Activated T-cell treated with anti-CD3 and anti-CD28 coated beads for 4 hours (primary cell): Measurements from ENCODE around the gene HMX1.

Source experiments
- DNase-seq: peaks from one replicate; pipeline ENCODE4 v3.0.0-alpha.2; 2020

Gene HMX1

DNA sequence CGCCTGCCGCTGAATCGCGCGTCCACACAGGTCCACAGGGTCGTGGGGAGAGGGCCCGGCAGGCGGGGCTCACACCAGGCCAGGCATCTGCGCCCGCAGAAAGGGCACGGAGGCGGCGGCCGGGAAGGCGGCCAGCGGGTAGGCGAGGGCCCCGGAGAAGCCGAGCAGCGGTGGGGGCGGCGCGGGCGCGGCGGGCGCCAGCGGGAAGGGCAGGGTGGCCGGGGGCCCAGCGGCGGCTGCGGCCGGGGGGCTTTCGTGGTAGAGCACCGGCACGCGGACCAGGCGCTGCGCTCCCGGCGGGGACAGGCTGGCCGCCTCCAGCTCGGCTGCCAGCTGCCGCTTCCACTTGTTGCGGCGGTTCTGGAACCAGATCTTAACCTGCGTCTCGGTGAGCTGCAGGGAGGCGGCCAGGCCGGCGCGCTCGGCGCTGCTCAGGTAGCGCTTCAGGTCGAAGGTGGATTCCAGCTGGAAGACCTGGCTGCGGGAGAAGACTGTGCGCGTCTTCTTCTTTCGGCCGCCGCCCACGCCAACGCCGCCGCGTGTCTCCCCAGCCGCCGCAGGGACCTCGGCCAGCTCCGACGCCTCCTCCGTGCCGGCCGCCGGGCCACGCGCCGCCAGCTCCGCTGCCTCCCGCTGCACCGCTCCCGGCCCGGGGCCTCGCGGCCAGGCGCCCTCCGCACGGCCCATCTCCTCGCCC, 3.9 kb downstream of the HMX1 start:
- DNase-seq, result no peak

DNA sequence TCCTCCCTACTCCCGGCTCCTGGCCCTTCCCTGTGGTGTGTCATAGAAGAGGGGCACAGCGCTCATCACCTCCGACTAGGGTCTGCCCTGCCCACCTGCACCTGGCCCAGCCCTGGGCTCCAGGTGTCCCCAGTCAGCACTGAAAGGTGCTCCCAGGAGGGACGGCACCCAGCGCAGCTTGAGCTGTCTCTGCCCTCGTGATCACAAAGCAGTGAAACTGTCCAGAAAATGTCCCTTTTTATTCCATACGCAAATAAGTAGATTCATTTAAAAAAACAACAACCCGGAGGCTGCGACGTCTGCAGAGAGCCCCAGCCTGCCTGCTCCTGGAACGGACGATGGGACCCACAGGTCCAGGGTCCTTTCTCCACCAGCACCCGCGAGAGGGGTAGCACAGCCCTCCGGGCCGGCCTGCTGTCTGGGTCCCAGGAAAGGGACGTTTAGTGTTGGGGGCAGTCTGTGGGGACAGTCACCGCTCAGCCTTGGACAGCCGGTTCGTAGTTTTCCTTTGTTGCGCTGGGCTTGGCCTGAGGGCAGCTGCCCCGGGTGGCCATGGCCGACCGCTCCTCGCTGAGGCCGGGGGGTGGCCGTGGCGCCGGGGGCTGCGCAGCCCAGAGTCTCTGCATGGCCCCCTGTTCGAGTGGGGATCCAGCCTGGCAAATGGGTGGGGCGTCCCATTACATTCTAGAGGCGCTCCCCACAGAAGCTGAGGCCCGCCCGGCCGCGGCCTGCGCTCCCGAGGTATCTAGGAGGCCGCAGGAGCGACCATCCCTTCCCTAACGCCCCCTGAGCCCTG, 4.6 kb downstream of the HMX1 start:
- DNase-seq, result no peak

DNA sequence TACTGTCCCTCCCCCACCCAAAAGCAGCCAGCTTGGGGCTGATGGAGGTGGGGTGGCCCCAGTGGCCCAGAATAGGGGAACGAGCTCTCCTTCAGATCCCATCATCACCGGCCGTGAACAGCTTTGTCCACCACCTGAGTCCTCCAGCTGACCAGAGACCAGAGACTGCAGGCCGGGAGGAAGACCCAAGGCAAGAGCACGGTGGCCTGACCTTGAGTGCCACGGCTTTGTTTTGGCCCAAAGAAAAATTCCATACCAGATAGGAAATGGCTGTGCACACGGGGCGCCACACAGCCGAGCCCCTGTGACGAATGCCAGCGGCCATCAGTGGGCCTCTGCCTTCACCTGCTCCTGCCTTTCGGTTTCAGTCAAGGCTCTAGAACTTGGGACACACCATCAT, 5.2 kb downstream of the HMX1 start:
- DNase-seq, result no peak

DNA sequence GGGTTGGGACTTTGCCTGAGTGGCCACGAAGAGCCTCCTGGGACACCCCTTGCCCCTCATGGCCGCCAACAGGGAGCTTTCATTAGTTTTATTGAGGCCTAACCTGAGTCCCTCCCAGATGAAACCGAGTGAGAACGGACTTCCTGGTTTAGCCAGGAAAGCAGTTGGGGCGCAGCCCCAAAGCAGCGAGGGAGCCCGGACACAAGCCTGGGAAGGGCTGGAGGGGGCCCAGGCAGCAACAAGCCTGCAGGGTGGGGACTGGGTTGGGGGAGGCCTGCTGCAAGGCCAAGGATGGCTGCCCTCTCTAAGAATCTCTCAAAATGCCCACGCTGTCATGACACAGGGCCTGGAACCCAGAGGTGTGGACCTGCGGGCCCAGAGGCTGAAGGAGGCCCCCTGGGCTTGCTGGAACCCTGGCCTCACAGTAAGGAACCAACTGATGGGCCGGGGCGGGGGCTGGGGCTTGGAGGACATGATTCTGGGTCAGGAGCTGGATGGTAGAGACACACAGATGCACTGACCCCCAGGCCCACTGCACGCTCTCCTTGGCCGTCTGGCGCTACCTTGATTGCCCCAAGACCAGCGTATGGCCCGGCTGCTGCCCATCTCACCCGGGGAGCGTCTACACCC, 5.8 kb downstream of the HMX1 start:
- no peak for DNase-seq

DNA sequence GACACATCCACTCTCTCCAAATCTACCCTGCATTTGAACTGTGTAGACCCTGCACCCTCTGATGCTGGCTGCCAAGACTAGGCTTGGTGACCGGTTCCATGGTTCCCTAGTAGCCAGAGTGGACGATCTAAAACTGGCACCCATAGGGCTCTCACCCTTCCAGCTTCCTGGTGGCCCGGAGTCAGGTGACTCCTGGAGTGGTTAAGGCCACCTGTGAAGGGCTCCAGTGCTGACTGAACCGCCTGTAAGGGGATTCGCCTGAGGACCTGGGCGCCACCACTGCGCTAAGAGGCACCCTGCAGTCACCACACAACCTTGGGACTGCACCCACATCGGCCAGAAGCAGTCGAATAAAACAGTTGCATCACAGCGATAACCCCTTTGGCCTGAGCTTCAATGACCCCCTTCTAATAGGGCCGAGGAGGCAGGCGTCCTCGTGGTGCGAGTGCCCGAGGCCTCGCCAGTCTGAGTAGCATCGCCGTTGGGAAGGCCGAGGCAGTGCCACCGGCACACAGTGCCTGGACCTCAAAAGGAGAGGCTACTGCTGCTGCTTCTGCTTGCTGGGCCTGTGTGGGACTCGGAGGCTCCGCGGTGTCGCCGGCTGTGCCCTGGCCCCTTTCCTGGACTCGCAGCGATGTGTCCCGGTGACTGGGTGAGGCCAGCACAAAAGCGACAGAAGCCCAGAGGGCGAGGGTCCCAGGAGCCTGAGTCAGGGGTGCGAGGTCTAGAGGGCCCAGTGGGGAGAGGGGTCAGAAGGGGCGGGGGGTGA, 6.5 kb downstream of the HMX1 start:
- no peak for DNase-seq

DNA sequence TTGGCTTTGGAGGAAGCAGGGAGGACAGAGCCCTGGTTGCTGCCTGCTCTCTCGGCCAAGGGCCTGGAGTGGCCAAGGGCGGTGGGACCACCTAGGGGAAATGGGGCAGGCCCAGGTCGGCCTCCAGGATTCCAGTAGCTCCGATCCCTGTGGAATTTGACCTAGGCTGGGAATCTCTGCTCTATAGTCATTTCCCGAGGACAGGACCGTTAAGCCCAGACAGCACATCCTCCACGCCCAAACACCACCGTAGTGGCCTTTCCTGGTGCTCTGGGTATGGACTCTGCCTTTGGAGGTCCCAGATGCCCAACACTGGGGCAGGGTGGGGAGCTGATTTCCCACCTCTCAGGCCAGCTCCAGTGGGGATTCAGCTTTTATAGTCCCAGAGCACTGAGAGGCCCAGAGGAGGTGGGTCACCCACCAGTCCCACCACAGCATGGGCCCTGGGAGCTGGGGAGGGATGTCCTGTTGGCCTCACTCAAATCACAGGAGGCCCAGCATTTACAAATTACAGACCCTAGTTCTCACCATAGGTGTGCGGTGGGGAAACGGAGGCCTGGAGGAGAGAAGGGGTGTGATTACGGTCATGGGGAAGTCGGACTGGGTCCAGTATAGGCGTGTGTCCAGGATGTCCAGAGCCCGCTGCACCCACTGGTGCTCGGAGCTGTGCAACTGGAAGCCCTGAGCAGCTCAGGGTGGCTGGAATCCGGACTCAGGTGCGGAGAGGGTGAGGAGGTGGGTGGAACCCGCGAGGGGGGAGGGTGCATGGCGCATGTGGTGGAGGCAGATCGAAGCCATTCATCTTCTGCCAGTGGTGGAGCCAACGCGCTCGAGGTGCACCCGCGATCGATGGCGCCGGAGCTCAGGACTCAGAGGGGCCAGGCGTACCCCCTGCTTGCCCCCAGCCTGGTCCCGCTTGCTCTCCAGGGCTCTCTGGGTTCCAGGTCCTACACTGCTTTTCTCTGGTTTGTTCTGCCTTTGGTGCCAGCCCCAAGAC, 7.7 kb downstream of the HMX1 start:
- no peak for DNase-seq

DNA sequence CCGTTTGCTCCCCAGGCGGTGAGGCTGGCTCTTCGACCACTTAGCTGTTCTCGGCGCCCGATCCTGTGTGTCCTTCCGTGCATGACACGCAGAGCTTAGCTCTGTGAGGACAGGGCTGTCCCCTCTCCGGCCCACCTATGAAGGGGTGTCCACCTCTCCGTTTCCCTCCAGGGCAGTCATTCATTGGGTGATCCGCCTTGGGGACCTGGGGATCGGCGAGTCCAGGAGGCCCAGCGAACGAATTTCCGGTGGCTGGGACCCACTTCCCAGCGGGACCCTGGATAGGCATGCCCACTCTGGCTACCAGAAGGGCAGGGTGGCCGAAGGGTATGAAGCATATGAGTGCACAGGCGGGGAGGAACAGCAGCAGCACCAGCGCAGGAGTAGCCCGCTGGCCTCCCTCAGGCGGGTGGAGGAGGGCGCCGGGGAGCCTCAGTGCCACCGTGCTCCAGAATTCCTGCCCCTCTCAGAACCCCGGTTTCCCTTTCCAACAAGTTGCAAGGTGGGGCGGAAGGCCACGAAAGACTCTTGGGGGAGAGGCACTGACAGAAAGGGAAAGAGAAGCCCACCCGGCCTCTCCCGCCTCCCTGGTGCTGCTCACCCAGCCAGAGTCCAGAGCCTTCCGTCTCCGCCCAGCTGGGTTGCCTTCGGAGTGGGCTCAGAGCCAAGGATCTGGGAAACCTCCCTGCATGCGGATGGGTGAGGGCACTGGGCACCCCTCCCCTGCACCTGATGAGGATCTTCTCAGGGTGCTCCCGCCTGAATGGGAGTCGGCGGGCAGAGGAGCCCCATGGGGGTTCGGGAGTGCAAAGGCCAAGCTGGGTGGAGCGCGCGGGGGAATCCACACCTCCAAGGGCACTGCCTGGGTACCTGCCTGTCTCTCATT, 8.6 kb downstream of the HMX1 start:
- no peak for DNase-seq

DNA sequence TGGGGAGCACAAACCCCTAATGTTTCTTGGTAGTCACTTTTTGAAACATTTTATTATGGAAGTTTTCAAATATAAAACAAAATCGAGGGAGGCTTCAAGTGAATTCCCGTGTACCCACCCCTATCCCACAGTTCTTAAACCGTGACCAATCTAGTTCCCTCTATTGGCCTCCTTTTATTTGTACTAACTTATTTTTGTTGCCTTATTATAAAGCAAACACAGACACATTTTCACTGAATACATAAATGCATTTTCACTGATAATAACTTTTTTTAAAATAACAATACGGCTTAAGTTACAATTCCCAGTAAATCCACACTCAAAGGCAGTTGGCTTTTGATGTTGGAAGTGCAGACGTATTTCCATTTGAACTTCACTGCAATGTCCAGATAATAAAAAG, 9.3 kb downstream of the HMX1 start:
- no peak for DNase-seq

DNA sequence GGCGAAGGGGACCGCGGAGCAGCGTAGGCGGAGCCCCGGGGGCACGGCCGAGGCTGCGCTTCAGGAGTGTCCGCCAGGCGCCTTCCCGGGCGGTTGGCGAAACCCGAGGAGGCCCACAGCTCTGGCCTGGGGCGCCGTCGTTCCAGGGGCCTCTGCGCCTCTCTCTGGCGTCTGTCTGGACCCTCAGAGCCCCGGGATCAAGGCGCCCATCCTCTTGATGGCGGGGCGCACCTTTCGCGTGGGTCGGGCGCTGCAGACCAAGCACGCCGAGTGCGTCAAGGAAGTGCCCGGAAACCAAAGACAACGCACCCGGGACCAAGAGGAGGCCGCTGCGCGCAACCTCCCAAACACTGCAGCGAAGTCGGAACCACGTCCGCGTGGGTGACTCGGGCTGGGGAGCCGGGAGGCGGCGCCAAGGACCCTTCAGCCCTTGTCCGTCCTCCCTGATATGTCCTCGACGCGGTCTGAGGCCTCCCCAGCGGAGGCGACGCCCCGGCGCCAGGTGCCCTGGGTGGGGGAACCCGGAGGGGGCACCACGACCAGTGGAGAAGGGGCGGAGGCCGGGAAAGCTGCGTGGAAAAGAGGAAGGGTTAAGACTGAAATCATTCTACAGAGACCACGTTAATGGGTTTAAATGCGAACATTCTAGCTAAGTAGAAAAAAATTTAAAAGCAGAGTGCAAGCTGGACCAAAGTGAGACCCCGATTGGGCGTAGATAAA, 9.9 kb downstream of the HMX1 start:
- no peak for DNase-seq

DNA sequence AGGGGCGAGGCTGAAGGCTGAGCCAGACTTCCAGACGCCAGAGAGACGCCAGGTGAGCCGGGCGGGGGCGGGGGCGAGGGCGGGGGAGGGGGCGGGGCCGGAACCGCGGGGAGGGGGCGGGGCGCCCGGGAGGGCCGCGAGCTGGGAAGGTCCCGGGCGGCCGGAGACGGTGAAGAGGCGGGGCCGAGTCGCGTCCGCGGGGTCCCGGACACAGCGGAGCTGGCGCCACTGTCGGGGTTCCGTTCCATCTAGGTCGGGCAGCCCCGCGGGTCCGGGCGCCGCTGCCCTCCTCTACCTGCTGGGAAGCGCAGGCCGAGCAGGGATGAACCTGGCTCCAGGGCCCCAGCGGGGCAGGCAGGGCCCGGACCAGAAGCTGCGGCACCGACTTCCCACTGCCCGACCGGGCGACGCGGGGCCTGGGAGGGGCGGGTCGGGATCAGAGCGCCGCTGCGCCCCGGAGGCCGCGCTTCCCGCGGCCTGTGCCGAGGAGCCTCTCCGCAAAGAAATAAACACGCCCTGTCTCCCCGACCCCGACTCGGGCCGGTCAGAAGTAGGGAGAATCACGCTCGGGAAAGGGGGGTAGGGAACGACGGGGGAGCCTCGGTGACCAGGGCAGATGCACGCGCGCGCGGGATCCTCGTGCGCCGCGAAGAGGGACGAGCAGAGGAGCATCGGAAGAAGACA, 10.6 kb downstream of the HMX1 start:
- DNase-seq, result no peak

DNA sequence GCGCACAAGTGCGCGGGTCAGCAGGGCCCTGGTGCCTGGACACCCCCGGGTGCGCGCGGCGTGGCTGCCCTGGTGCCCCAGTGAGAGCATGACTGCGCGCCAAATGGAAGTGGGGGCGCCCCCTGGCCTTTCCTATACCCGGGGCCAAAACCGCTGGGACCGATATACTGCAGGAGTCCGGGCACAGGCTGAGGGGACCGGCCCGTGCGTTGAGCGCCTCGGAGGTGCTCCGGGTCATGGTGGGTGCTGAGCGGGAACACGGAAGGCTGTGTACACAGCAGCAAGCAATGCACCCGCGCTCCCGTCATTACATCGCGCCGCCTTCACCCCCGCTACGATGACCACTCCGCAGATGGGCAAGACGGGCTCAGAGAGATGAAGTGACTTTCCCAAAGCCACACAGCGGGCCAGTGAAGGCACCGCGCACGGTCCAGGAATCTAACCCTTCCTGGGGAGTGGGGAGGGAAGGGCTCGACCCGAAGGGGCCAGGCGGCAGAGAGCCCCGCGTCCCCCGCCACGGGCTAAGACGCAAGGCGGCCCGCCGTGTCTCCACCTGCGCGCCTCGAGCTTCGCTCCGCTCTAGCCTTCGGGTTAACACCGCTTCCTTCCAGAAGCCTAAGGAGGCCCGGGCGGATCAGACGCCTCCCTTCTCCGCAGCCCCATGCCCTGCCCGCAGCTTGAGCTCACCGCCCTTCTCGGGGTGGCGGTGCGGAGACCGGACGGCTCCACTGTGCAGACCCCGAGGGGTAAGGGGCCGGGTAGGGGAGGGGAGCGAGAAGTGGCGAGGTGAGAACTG, 11.3 kb downstream of the HMX1 start:
- no peak for DNase-seq

DNA sequence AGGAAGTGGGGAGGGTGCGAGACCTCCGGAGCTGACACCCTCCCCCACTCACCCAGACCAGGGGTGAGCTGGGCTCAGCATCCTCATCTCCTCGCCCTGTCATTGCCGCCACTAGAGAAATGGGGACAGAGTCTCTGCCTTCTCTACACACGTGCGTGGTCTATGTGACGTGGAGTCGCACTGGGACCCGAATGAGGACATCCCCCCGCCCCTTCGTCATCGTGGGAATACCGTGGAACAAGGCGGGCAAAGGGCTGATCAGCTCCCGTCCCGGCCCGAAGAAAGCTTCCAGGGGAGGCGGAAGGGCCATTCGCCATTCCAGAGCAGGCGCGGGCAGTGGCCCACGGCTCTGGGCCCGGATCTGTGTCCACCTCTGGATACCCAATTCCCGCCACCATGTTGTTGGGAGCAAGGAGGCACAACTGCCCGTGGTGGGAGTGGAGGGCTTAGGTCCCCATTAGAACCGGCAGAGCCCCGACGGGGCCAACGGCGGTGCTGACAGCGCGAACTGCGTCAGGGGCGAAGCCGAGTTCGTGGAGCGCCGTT, 12.0 kb downstream of the HMX1 start:
- DNase-seq, result no peak

DNA sequence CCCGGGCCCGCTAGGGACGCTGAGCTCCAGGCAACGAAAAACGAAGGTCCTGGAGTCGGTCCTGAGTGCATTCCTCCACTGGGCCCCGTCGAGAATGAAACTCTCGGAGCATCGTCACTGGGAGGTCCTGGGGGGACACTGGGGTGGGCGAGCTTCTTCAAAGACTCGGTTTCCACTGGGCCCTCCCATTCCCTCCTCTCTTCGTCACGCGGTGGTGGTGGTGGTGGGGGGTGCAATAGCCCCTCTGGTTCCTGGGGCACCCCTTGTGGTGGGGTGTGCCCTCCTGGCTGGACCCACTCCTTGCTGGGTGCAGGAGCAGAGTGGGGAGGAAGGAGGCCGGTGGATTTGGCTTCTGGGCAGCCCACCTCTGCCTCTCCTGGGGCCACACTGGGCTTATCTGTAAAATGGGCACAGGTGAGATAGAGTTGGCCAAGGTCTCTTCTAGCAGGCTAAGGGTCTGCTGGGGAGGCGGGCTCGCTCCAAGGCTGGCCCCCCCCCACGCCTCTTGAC, 12.9 kb downstream of the HMX1 start:
- no peak for DNase-seq

DNA sequence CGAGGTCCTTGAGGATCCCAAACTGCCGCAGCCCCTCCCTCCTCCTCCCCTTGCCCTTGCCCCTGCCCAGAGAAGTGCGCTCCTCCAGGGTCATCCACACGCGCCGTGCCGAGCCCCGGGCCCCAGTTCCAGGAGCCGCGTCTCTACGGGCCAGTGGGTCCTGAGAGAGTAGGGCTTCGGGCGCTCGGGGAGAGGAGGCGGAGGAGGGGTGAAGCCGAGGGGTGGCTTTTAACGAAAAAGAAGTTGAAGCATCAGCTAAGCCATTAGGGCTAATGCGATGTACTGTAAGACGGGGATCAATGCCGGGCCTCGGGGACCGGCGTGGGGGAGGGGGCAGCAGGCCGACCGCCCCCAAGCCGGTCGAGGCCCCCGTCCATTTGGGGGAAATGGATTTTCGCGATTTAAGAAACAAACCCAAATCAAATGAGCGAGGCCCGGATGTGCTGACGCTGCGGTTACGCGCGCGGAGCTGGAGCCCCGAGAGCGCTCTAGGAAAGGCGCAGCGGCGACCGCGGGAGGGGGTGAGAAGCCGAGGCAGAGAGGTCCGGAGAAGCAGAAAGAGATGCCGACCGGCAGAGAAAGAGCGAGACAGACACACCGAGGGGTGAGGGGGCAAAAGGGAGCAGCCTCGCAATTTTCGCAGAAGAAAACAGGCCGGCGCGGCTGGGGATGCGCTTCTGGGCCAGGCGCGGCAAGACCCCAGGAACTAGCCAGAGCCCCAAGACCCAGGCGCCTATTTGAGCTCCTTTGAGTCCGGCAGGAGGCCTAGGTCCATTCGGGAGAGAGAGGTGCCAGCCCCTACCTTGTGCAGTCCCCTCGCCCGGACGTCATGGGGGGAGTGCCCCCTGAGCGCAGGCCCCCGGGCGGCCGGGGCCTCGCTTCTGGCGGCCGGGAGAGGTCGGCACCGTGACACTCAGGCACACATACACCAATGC, 13.6 kb downstream of the HMX1 start:
- no peak for DNase-seq

DNA sequence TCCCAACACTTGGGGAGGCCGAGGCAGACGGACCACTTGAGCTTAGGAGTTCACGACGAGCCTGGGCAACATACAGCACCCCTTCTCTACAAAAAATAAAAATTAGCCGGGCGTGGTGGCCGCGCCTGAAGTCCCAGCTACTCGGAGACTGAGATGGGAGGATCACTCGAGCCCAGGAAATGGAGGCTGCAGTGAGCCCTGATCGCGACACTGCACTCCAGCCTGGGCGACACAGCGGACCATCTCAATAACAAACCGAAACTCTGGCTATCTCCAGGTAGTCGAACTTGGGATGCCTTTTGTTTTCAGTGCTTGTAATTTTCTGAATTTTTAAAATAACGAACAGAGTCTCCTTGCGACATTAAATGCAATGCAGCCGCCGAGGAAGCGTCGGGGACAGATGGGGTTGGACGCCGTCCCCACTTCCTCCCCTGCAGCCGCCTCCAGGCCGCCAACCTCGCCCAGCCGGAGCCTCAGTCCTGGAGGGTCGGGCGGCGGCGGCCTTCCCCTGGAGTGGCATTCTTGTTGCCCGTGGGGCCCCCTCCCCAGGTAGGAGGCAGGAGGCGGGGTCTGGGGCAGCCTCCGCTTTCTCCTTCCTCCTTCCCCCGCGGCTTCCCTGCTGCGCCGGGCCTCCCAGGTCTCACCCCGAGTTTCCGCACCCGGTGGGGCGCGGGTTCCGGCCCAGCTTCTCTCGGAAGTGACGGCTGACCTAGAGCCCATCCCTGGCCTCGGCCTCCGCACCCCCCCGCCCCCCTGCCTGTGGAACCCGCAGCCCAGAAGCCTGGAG, 14.6 kb downstream of the HMX1 start:
- no peak for DNase-seq

DNA sequence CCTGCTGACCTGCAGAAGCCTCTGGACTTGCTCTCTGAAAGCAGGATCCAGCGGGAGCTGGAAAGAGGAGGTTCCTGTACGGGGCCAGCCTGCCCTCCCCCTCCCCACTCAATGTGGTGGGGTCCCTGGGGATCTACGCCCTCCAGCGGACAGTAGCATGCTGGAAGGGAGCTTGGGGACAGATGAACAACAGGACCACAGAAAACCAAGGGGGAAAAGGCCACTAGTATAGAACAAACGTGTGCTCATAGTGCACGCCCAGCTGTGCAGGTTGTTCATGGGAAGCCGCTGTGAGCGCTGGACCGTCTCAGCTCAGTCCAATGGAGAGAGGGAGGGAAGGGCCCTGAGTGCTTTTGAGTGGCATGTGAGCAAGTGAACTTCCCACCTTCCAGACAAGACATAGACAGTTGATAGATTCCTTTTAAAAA, 15.8 kb downstream of the HMX1 start:
- no peak for DNase-seq
